ENCODE results near the gene ARHGAP24. TPM values are rescaled to one million over a fixed set of nuclear protein-coding genes. Genes with fewer than 3 reads are reported as not detected.

Gene ARHGAP24
- total and polyA plus RNA-seq, 5 donors from 2014 or later, result 0.14 to 0.53 (median 0.35) TPM; not detected in 2

GRCh38 chr4:85573270-85573669, 98.3 kb downstream of the ARHGAP24 start:
- H3K4me3 Mint-ChIP-seq, result no peak overlapping the region
- Histone ChIP-seq H3K4me1 (ENCODE audit: control insufficient read depth, insufficient read depth, low read length, poor library complexity, severe bottlenecking) (no peaks in the 10 kb centered on the region), H3K9me3 (ENCODE audit: control insufficient read depth in 2 of 2, low read length in 2 of 2) (no peaks in the 10 kb centered on the region), H3K27ac (ENCODE audit: insufficient read depth, low read length, poor library complexity, severe bottlenecking) (no peak overlapping the region), H3K27me3 (ENCODE audit: control insufficient read depth, insufficient read depth, low read length) (no peaks in the 10 kb centered on the region), H3K36me3 (ENCODE audit: control insufficient read depth, insufficient read depth, low read length) (no peaks in the 10 kb centered on the region), H3K4me3 (ENCODE audit: low read depth, low read length) (no peak overlapping the region)
- H3K36me3 Mint-ChIP-seq, result no peaks in the 10 kb centered on the region
- no peaks in the 10 kb centered on the region for H3K27me3 Mint-ChIP-seq
- DNase-seq (no peak), ATAC-seq (ENCODE audit: low read depth in 2 of 2) (no peak)
- no peak overlapping the region for H3K27ac Mint-ChIP-seq
- peaks cover 0 to 6% (median 3%) of the 10 kb centered on the region in 7 donors for H3K9me3 Mint-ChIP-seq
- H3K4me1 Mint-ChIP-seq, result no peaks in the 10 kb centered on the region

- H3K9me3 Mint-ChIP-seq, result peaks cover 0 to 6% (median 0%) of the 10 kb centered on the region in 7 donors
- DNase-seq (no peak), ATAC-seq (ENCODE audit: low read depth in 2 of 2) (no peak)
- H3K27me3 Mint-ChIP-seq, result no peaks in the 10 kb centered on the region
- Histone ChIP-seq H3K27ac (ENCODE audit: insufficient read depth, low read length, poor library complexity, severe bottlenecking) (no peak overlapping the region), H3K27me3 (ENCODE audit: control insufficient read depth, insufficient read depth, low read length) (no peaks in the 10 kb centered on the region), H3K36me3 (ENCODE audit: control insufficient read depth, insufficient read depth, low read length) (no peaks in the 10 kb centered on the region), H3K9me3 (ENCODE audit: control insufficient read depth in 2 of 2, low read length in 2 of 2) (no peaks in the 10 kb centered on the region), H3K4me3 (ENCODE audit: low read depth, low read length) (no peak overlapping the region), H3K4me1 (ENCODE audit: control insufficient read depth, insufficient read depth, low read length, poor library complexity, severe bottlenecking) (no peaks in the 10 kb centered on the region)
- no peaks in the 10 kb centered on the region for H3K4me1 Mint-ChIP-seq
- H3K27ac Mint-ChIP-seq, result no peak overlapping the region
- H3K36me3 Mint-ChIP-seq, result no peaks in the 10 kb centered on the region
- no peak overlapping the region for H3K4me3 Mint-ChIP-seq
Measured at GRCh38 chr4:85577307-85577706, 102.4 kb downstream of the ARHGAP24 start.

- ATAC-seq (ENCODE audit: low read depth in 2 of 2) (no peak), DNase-seq (no peak)
- H3K4me1 Mint-ChIP-seq, result no peaks in the 10 kb centered on the region
- H3K27ac Mint-ChIP-seq, result no peak overlapping the region
- H3K36me3 Mint-ChIP-seq, result no peaks in the 10 kb centered on the region
- Histone ChIP-seq H3K27ac (ENCODE audit: insufficient read depth, low read length, poor library complexity, severe bottlenecking) (no peak overlapping the region), H3K27me3 (ENCODE audit: control insufficient read depth, insufficient read depth, low read length) (no peaks in the 10 kb centered on the region), H3K4me3 (ENCODE audit: low read depth, low read length) (no peak overlapping the region), H3K4me1 (ENCODE audit: control insufficient read depth, insufficient read depth, low read length, poor library complexity, severe bottlenecking) (no peaks in the 10 kb centered on the region), H3K36me3 (ENCODE audit: control insufficient read depth, insufficient read depth, low read length) (no peaks in the 10 kb centered on the region), H3K9me3 (ENCODE audit: control insufficient read depth in 2 of 2, low read length in 2 of 2) (no peaks in the 10 kb centered on the region)
- no peak overlapping the region for H3K4me3 Mint-ChIP-seq
- H3K9me3 Mint-ChIP-seq, result peaks cover 0 to 6% (median 1%) of the 10 kb centered on the region in 7 donors
- no peaks in the 10 kb centered on the region for H3K27me3 Mint-ChIP-seq
Measured at GRCh38 chr4:85579942-85580341, 105.0 kb downstream of the ARHGAP24 start.

GRCh38 chr4:85580489-85580888, 105.5 kb downstream of the ARHGAP24 start:
- H3K4me1 Mint-ChIP-seq, result no peaks in the 10 kb centered on the region
- no peaks in the 10 kb centered on the region for H3K27me3 Mint-ChIP-seq
- H3K4me3 Mint-ChIP-seq, result no peak overlapping the region
- Histone ChIP-seq H3K36me3 (ENCODE audit: control insufficient read depth, insufficient read depth, low read length) (no peaks in the 10 kb centered on the region), H3K4me1 (ENCODE audit: control insufficient read depth, insufficient read depth, low read length, poor library complexity, severe bottlenecking) (no peaks in the 10 kb centered on the region), H3K4me3 (ENCODE audit: low read depth, low read length) (no peak overlapping the region), H3K27me3 (ENCODE audit: control insufficient read depth, insufficient read depth, low read length) (no peaks in the 10 kb centered on the region), H3K9me3 (ENCODE audit: control insufficient read depth in 2 of 2, low read length in 2 of 2) (no peaks in the 10 kb centered on the region), H3K27ac (ENCODE audit: insufficient read depth, low read length, poor library complexity, severe bottlenecking) (no peak overlapping the region)
- DNase-seq, result no peak
- H3K27ac Mint-ChIP-seq, result no peak overlapping the region
- no peak for ATAC-seq (ENCODE audit: low read depth in 2 of 2)
- peaks cover 0 to 6% (median 1%) of the 10 kb centered on the region in 7 donors for H3K9me3 Mint-ChIP-seq
- no peaks in the 10 kb centered on the region for H3K36me3 Mint-ChIP-seq

- no peaks in the 10 kb centered on the region for H3K36me3 Mint-ChIP-seq
- no peaks in the 10 kb centered on the region for H3K9me3 ChIP-seq (ENCODE audit: control insufficient read depth in 2 of 2, low read length in 2 of 2)
- H3K4me3 ChIP-seq (ENCODE audit: low read depth, low read length), result no peak overlapping the region
- no peak overlapping the region for H3K4me3 Mint-ChIP-seq
- no peak overlapping the region for H3K27ac ChIP-seq (ENCODE audit: insufficient read depth, low read length, poor library complexity, severe bottlenecking)
- DNase-seq (no peak), ATAC-seq (ENCODE audit: low read depth in 2 of 2) (no peak)
- no peaks in the 10 kb centered on the region for H3K4me1 Mint-ChIP-seq
- H3K9me3 Mint-ChIP-seq, result peaks cover 2 to 10% (median 5%) of the 10 kb centered on the region in 7 donors
- H3K27me3 Mint-ChIP-seq, result no peaks in the 10 kb centered on the region
- H3K4me1 ChIP-seq (ENCODE audit: control insufficient read depth, insufficient read depth, low read length, poor library complexity, severe bottlenecking), result no peaks in the 10 kb centered on the region
- no peaks in the 10 kb centered on the region for H3K36me3 ChIP-seq (ENCODE audit: control insufficient read depth, insufficient read depth, low read length)
- H3K27ac Mint-ChIP-seq, result no peak overlapping the region
- H3K27me3 ChIP-seq (ENCODE audit: control insufficient read depth, insufficient read depth, low read length), result no peaks in the 10 kb centered on the region
Measured at GRCh38 chr4:85587952-85588351, 113.0 kb downstream of the ARHGAP24 start.

GRCh38 chr4:85591406-85592098, 116.6 kb downstream of the ARHGAP24 start:
- Histone ChIP-seq H3K9me3 (ENCODE audit: control insufficient read depth in 2 of 2, low read length in 2 of 2) (no peaks in the 10 kb centered on the region), H3K4me1 (ENCODE audit: control insufficient read depth, insufficient read depth, low read length, poor library complexity, severe bottlenecking) (no peaks in the 10 kb centered on the region), H3K4me3 (ENCODE audit: low read depth, low read length) (no peak overlapping the region), H3K27ac (ENCODE audit: insufficient read depth, low read length, poor library complexity, severe bottlenecking) (no peak overlapping the region), H3K27me3 (ENCODE audit: control insufficient read depth, insufficient read depth, low read length) (no peaks in the 10 kb centered on the region), H3K36me3 (ENCODE audit: control insufficient read depth, insufficient read depth, low read length) (no peaks in the 10 kb centered on the region)
- Mint-ChIP-seq H3K27me3 (no peaks in the 10 kb centered on the region), H3K4me3 (no peak overlapping the region), H3K36me3 (no peaks in the 10 kb centered on the region), H3K9me3 (peaks cover 0 to 12% (median 3%) of the 10 kb centered on the region in 7 donors), H3K27ac (no peak overlapping the region), H3K4me1 (no peaks in the 10 kb centered on the region)
- DNase-seq (no peak), ATAC-seq (ENCODE audit: low read depth in 2 of 2) (no peak)

GRCh38 chr4:85595098-85595775, 120.3 kb downstream of the ARHGAP24 start:
- no peaks in the 10 kb centered on the region for H3K9me3 ChIP-seq (ENCODE audit: control insufficient read depth in 2 of 2, low read length in 2 of 2)
- ATAC-seq (ENCODE audit: low read depth in 2 of 2), result no peak
- H3K27me3 ChIP-seq (ENCODE audit: control insufficient read depth, insufficient read depth, low read length), result no peaks in the 10 kb centered on the region
- H3K4me3 ChIP-seq (ENCODE audit: low read depth, low read length), result no peak overlapping the region
- no peak overlapping the region for H3K27ac ChIP-seq (ENCODE audit: insufficient read depth, low read length, poor library complexity, severe bottlenecking)
- H3K4me1 Mint-ChIP-seq, result no peaks in the 10 kb centered on the region
- no peaks in the 10 kb centered on the region for H3K36me3 Mint-ChIP-seq
- H3K36me3 ChIP-seq (ENCODE audit: control insufficient read depth, insufficient read depth, low read length), result no peaks in the 10 kb centered on the region
- H3K4me3 Mint-ChIP-seq, result no peak overlapping the region
- no peaks in the 10 kb centered on the region for H3K4me1 ChIP-seq (ENCODE audit: control insufficient read depth, insufficient read depth, low read length, poor library complexity, severe bottlenecking)
- H3K27me3 Mint-ChIP-seq, result no peaks in the 10 kb centered on the region
- peaks cover 0 to 12% (median 2%) of the 10 kb centered on the region in 7 donors for H3K9me3 Mint-ChIP-seq
- DNase-seq, result no peak
- no peak overlapping the region for H3K27ac Mint-ChIP-seq

Measured in CD4-positive, CD25-positive, alpha-beta regulatory T cell (primary cell).